GM19467 (cell line): ENCODE results near the gene MEIS2.

Source experiments
- ATAC-seq: cut with Tn5 transposase; IDR thresholded peaks from one replicate; pipeline ENCODE4 v1.9.1; 2021; ENCODE audit warnings: mild to moderate bottlenecking, moderate library complexity; ENCODE audit not compliant: unreplicated experiment

The MEIS2 gene

DNA sequence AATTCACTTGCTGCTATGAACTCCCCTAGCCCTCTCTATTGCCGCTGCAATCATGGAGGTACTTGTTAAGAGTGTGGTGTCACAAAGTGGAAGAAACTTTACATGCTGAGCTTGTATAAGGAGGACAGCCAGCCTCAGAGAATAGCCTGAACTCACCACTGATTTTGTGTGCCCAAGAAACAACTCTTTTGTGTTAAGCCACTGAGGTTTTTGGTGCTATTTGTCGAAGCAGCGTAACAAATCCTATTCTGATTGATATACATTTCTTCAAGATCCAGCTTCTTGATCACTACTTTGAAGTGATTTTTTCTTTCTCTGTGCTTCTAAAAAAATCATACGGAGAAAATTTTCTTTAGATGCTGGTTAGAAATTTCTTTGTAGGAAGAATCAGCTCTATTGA lies 132.4 kb downstream of the MEIS2 start:
- ATAC-seq: no peak

DNA sequence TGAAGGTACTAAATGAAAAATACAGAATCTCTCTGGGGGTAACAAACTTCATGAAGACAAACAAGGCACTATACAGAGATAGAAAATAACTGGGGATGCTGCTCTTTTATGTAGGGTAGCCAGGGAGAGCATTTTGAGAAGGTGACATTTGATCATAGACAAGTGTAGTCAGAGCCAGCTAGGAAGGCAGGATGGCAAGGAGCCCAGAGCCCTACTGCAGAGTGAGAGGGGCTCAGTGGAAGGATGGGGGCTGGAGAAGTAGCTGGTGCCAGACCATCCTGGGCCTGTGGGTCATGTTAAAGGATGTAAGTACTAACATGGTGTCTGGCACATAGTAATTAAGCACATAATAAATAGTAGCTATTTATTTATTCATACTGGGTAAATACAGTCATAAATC lies 133.6 kb downstream of the MEIS2 start:
- ATAC-seq: no peak

DNA sequence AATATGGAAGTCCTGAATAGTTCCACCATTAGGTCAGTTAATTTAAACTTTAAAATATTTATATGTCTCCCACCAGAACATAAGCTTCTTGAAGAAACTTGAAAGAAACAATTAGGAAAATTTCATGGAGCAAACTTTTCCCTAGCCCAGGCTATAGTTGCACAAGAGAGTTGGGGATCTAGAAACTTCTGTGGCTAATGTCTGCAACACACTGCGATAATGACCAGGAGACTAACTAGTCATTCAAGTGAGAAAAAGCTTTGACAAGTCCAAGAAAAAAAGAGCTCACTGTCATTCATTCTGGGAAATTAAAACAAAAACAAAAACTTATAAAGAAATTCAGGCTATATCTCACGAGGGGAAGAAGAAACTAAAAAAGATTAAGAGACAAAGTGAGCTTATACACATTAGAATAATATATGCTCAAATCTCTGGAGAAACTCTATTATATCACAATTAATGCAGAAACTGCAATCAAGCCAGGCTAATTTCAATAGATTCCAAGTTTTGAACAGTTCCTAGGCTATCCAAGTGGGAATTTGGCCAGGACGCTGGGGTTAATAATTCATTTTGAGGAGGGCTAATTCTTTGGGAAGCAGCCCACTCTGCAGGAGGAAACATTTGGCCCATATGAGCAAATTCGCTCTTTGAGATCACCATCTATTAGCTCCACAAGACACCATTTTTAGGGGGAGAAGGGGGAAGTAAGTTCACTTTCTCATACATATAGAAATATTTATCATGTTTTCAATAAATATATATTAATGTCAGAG lies 134.6 kb downstream of the MEIS2 start:
- ATAC-seq: no peak

DNA sequence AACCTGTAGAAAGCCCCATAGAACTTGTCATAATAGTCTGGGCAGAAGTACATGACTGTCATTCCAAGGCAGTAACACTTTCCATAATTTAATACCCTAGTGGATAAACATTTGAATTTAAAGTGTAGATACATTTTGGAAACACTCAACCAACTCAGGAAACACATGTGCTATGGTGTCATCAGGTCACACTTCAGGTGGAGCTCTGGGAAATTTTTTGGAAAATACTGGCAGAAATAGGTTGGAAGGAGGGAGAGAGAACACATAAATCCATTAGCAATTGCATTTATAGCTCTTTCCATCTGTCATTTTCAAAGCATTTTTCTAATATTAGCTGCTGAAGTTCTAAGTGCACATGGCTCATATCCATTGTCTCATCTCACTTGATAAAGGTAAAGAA lies 135.7 kb downstream of the MEIS2 start:
- no peak for ATAC-seq

DNA sequence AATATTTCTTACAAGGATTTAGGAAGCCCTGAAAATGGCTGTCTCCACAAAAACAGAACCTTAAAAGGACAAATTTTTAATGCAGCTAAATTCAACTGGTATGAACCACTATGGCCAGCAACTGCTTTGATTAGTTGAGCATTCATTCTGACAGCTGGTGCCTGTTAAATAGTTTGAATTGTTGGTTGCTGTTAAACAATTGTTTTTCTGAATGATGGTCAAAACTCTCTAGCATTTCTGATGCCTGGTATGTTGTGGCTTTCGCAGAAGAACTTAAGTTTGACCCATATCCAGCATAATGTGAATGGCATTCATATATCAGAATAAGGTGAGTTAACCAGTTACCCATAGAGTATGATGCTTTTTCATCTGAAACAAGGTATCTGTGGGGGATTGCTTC lies 138.4 kb downstream of the MEIS2 start:
- ATAC-seq: no peak

DNA sequence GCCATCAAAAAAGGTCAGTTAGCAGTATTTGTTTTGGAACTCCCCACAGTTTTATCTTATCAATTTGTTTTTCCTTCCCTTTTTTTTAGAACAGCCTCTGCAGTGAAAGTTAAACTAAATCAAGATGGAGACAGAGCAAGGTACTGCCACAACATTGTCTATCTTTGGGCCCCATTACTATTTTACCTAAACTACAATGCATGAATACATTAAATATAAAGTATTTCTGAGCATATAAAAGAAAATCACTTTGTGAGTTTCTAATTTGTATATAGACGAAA lies 139.5 kb downstream of the MEIS2 start:
- ATAC-seq: no peak

DNA sequence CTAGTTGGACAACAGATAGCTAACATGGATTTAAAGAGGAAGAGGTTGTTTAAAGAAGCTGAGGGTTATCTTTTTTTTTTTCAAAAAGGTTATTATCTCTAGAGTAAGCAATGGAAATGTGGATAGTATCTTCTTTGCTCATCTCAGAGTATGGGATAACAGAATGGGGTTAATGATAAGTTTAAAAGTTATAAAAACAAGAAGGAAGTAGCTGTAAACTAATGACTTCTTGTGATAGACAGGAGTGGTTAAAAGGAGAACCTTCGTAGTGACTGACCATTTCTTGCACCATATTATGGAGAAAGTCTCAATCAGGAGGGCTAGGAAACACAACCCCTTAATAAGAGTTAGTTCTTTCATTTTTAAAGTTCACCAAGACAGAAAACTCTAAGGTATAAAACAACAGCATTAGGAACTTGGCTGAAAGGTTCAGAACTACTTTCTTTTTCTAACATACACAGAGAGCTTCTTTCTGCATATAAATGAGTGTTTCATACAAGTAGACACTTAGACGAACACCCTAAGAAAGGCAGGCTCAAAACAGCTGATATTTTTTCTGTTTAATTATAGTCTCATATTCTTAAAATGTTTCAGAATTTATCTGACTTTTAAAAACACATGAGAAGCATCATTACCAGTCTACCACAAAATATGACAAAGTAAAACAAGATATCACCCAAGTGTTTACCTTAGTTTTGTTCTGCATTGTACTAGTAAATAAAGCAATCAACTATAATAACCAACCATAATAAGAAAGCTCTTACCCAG lies 140.0 kb downstream of the MEIS2 start:
- no peak for ATAC-seq

DNA sequence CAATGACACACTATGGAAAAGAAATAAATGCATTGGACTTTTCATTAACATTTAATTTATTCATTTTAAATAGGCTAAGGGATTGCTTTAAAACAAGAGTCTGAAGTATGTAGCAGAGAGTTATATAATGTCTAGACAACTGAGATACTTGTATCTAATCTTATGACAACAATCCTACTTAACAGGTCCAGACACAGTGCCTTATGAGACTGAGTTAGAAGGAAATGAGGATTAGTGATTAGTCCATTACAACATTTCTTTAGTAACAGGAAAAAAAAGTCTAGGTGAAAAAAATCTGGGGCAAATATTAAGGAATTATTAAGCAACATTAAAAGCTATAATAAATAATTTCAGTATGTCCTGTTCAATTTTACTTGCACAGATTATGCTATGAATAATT lies 140.6 kb downstream of the MEIS2 start:
- no peak for ATAC-seq

DNA sequence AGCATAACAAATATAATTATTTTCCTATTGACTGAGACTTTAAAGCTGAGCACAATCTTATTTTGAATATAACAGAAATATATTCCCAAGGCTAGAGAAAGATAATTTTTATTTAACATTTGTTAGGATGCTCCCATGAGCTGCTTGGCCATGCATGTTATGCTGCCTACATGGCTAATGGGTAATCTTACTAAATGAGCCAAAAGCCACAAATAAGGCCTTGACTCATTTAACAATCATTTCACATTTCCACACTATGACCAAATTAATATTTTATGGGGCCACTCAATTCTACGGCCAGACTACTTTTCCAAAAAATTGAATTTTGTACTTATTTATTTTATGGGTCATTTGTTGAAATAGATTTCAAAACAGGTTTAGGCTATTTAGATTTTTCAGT lies 141.7 kb downstream of the MEIS2 start:
- no peak for ATAC-seq

DNA sequence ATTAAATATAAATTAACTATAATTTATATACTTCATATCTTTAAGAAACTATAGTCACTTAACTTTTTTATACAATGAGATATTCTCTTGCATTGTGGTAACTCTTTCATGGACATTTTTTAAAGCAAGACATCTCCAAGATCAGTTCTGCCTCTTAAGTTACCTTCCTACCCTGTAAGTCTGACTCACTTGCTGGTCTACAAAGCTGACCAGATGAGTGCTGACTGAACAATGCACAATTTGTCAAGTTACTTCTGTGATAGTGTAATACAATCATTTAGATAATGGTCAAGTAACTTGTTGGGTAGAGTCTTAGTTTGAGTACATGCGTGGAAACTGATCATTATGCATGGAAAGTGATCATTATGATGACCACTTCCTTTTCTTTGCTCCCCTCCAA lies 145.9 kb downstream of the MEIS2 start:
- no peak for ATAC-seq

DNA sequence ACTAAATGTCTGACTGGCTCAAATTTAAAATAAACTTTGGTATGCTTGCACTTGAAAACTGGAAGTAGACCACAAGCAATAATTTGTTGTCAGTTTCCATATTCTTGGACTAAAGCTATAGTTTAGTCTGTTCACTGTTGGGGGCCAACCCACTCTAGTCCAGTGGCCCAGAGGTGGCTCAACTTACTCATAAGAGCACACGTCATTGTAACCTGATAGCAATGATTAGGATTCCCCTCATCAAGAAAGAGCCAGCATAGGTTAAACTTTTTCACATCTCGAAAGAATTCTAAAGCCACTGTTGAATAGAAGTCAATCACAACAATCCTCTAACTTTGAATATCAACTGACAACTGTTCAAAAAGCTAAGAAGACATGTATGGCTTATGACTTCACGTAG lies 147.0 kb downstream of the MEIS2 start:
- no peak for ATAC-seq

DNA sequence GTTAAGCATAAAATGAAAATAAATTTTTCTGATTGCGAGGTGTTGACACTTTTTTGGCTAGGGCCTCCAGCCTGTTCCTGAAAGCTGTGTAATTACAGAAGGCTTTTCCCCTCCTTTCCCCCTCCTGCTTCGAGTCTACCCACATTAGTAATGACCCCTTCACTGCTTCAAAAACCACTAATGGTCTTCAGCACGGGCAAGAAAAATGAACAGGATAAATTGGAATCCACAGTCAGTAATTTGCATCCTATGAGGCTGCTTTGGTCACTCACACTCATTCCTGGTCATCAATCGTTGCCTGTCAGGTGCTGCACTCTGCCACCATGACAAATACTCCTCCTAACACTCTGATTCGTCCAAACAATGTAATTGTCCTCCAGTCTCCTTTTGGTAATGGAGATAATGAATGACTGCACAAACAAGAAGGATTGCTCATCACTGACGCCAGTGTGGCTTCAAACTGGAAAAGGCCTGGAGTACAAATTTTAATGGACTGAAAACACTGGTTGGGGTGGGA lies 148.6 kb downstream of the MEIS2 start:
- ATAC-seq: no peak

DNA sequence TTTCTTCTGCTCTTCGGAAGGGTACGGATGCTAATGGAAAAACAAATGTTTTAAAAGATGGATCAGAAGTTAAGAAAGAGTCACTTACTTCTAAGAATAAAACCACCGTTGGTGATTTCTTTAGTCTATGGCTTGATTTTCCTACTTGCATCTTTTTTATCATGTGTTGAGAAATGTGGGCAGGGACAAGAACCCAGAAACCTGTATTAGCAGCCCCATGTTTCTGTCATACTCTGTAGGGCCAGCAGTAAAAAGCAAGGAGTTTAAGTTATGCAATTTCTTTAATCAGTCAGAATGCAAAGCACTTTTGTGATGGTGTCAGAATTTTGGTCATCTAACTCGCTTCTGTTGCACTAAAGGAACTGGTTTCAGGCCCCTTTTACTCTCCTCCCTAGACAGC lies 150.0 kb downstream of the MEIS2 start:
- no peak for ATAC-seq

DNA sequence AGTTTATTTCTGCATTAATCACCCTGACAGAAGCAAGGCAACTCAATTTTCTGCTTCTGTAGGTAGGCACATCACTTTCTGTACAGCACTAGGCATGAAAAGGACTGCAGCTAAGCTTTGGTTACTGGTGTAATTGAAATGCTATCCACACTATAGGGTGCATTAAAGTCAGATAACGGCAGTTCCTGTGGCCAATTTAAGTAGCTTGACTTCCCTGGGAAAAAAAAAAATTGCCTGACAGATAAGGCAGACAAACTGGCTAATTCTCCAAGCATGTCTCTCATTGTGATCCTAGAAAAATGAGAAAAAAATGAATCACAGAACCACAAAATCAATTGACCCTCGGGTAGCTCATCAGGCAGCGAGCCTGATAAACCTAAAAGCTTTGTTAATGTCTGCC lies 151.4 kb downstream of the MEIS2 start:
- no peak for ATAC-seq

DNA sequence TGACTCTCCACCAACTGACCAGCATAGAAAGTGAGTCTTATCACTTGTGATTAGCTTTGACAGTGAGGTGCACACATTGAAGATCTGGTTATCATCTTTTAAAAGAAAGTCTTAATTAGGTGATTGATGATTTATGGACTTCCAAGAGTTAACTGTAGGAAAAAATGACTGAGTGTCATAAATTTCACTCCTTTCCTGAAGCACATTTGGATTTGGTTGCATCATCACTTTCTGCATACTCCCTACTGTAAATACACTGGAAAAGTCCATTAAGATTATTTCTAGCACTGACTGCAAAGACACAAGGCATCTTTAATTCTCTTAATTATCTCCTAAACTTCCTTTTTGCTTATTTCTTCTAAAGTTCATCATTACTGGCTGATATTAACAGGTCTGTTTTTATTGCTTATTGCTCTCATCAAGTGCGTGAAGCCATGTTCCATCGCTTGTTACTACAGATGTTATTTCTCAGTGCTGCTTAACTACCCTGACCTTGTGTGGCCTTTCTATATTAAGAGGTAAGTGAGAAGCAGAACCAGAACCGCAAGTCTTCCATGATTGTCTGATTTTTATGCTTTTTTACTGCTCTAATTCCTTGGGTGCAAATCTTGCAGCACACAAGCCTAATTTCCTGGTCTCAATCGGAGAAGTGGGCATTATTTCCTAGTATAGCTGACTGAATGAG lies 153.2 kb downstream of the MEIS2 start:
- ATAC-seq: no peak

DNA sequence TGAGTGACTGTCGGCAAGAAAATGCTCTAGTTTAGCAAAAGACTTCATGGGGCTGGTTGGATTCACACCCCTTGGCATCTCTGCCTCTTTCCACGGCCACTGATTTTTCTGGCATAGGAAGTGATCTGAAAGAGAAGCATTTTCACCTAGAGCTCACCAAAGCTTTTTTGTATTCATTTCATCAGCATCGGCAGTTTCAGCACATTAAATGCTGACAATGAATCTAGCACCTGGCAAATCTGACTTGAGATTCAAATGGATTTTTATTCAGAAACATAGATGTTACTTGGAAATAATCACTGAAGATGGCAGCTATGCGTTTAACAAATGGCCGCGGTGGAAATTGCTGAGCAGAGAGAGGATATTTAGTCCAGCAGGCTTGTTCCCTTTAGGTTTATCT lies 155.9 kb downstream of the MEIS2 start:
- no peak for ATAC-seq

DNA sequence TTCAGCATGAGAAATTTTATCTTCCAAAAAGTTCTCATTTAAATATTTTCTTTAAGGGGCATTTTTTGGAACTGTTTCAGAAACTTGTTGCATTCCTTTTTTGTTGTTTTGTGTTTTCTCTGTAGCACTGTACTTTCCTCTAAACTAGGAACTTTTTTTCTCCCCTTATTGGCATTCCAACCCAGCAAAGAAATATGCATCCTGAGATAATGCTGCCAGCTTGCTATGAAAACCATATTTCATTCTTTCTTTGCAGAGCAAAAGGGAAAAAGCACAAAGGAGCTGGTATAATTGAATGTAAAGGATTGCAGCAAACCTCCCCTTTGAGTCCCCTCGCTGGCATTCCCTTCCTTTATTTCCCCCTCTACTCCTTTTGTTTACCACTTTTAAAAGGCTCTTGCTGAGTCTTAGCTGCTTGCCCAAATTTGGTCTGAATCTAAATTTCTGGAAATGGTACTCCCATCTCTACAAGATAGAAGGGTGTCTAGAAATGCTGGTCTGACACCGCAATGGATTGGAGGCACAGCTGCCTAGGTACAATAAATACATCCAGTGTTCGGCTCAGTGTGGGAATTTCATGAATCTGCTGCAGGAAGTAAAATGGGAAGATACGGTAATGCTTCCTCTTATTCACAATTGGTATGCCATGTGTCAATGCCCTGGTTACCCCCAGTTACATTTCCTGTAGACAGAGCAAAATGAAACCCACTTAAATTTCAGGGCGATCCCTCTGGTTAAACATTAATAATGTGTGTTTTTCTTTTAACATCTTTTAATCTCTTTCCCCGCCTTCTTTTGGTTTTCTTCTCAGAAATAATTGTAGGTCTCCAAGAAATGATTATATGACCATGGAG lies 156.6 kb downstream of the MEIS2 start:
- no peak for ATAC-seq

DNA sequence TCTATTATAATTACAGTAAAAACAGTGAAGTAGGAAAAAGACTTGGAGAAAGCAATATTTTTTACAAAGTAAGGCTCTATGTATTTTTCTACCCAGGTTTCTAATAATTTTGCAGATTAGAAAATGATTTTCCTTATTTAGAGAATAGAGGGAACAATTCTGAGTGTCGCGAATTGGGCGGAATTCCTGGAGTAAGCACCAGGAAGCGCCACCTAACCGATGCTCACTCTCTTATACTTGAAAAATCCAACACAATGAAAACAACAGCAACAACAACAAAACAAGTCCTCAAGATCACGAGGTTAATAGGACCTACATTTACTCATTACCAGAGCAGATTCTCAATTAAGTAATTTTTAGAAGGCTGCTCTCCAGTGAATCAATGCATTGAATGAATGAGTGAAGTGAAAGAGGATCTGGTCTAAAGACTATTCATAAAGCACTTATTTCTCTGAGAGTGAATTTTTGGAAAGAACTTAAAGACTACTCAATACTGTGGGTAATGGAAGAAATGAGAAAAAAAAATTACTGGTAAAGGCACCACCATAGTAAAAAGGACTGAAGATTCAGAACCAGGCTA lies 158.0 kb downstream of the MEIS2 start:
- no peak for ATAC-seq

DNA sequence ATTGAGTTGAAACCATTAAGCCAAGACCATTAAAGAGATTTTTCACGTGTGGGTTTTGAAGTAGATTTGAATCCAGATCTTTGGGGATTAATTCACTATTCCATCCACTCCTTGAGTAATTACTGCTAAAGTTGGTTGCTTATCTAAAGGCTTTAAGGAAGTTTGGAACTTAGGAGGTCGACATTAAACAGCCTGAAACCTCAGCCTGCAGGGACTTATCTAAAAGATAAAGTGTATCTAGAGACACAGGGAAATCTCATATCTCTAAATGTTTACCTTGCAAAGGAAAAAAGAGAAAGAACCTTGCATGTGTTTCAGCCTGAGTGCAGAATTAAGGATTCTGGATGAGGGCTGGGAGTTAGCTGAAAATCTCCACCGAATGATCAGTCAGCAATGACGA lies 158.6 kb downstream of the MEIS2 start:
- no peak for ATAC-seq

DNA sequence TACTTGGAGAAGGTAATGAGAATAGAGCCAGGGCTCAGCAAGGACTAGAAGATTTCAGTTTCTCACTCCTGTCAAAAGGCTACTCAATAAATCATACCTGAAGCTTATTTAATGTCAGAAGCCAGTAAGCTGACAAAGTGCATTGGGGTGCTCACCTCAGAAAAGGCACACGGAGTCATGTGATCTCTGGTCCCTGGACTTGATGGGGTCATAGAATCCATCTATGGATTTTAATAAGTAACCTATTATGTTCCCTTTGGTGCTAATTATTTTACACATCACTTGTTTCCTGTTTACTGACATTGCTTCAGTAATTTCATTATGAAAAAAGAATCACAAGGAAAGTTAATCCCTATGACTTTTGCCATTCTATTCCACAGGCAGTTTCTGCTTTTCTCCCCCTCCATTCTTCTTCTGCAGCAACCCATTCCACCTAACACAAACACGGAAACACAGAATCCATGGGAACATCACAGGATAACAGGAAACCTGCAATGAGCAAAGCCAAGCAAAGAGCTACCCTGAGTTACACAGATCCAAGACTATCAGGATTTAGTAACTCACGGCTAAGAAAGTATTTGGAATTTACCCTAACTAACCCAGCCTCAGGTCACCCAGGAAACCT lies 159.6 kb downstream of the MEIS2 start:
- no peak for ATAC-seq
